Measurements from ENCODE around the gene LGR6. TPM values are rescaled to one million over a fixed set of nuclear protein-coding genes. Genes with fewer than 3 reads are reported as not detected.

The LGR6 gene
- total RNA-seq, 4 donors from 2014 or later = 1.6 to 4.9 (median 4.1) TPM

GRCh38 chr1:202361701-202362100, 168.1 kb downstream of the LGR6 start:
- H3K27ac ChIP-seq = no peak overlapping the region
- TF ChIP-seq POLR2AphosphoS5 (IDR thresholded peaks at IDR 0.05) (no peak), CTCF (IDR thresholded peaks at IDR 0.05) (no peak), POLR2A (IDR thresholded peaks at IDR 0.05) (no peak), EP300 (IDR thresholded peaks at IDR 0.05) (no peak)
- no peak overlapping the region for H3K4me3 ChIP-seq
- H3K9me3 ChIP-seq = no peaks in the 10 kb centered on the region
- H3K27me3 ChIP-seq = no peaks in the 10 kb centered on the region
- DNase-seq (ENCODE audit: low spot score in 2 of 2) = no peak
- no peaks in the 10 kb centered on the region for H3K4me1 ChIP-seq
- H3K36me3 ChIP-seq = no peaks in the 10 kb centered on the region
- WGBS = 91% methylated on average over 3 of the region's 3 CpGs

- TF ChIP-seq CTCF (IDR thresholded peaks at IDR 0.05) (no peak), EP300 (IDR thresholded peaks at IDR 0.05) (no peak), POLR2A (IDR thresholded peaks at IDR 0.05) (no peak), POLR2AphosphoS5 (IDR thresholded peaks at IDR 0.05) (no peak)
- Histone ChIP-seq H3K9me3 (no peaks in the 10 kb centered on the region), H3K4me3 (no peak overlapping the region), H3K4me1 (no peaks in the 10 kb centered on the region), H3K36me3 (no peaks in the 10 kb centered on the region), H3K27ac (no peak overlapping the region), H3K27me3 (no peaks in the 10 kb centered on the region)
- no peak for DNase-seq (ENCODE audit: low spot score in 2 of 2)
- WGBS = 88% methylated on average over 2 of the region's 2 CpGs
Measured at GRCh38 chr1:202362212-202362611, 168.6 kb downstream of the LGR6 start.

GRCh38 chr1:202365092-202365815, 171.7 kb downstream of the LGR6 start:
- WGBS = 76% methylated on average over 4 of the region's 4 CpGs
- no peak overlapping the region for H3K27ac ChIP-seq
- no peak for TF ChIP-seq EP300 (IDR thresholded peaks at IDR 0.05)
- TF ChIP-seq POLR2AphosphoS5 (IDR thresholded peaks at IDR 0.05) = no peak
- no peak for TF ChIP-seq POLR2A (IDR thresholded peaks at IDR 0.05)
- TF ChIP-seq CTCF (IDR thresholded peaks at IDR 0.05) = no peak
- H3K27me3 ChIP-seq = no peaks in the 10 kb centered on the region
- DNase-seq (ENCODE audit: low spot score in 2 of 2) = no peak
- no peaks in the 10 kb centered on the region for H3K9me3 ChIP-seq
- no peak overlapping the region for H3K4me3 ChIP-seq
- no peaks in the 10 kb centered on the region for H3K36me3 ChIP-seq
- H3K4me1 ChIP-seq = no peaks in the 10 kb centered on the region

GRCh38 chr1:202367271-202367670, 173.7 kb downstream of the LGR6 start:
- H3K27ac ChIP-seq = no peak overlapping the region
- no peaks in the 10 kb centered on the region for H3K9me3 ChIP-seq
- 69% methylated on average over 1 of the region's 1 CpG for WGBS
- DNase-seq (ENCODE audit: low spot score in 2 of 2) = no peak
- H3K4me3 ChIP-seq = no peak overlapping the region
- no peaks in the 10 kb centered on the region for H3K27me3 ChIP-seq
- no peaks in the 10 kb centered on the region for H3K4me1 ChIP-seq
- TF ChIP-seq POLR2AphosphoS5 (IDR thresholded peaks at IDR 0.05) (no peak), POLR2A (IDR thresholded peaks at IDR 0.05) (no peak), CTCF (IDR thresholded peaks at IDR 0.05) (no peak), EP300 (IDR thresholded peaks at IDR 0.05) (no peak)
- no peaks in the 10 kb centered on the region for H3K36me3 ChIP-seq

Other genes with a start within 250 kb of the LGR6 start
- 10 to 100 TPM; 13.0 to 29.9 (median 18.1) TPM for gene LMOD1, start 247.3 kb upstream of the LGR6 start, total RNA-seq
- 10 to 100 TPM; 18.8 to 24.8 (median 21.3) TPM for gene TIMM17A, start 238.3 kb upstream of the LGR6 start, total RNA-seq
- gene RNPEP, start 211.2 kb upstream of the LGR6 start, total RNA-seq = 100 to 1,000 TPM in 1 of 4 donors, 10 to 100 TPM in 3; 53.3 to 107 (median 74.1) TPM
- 10 to 100 TPM; 10.8 to 39.9 (median 26.7) TPM for gene ELF3, start 183.2 kb upstream of the LGR6 start, total RNA-seq
- not detected for gene GPR37L1, start 70.9 kb upstream of the LGR6 start, total RNA-seq
- gene ARL8A, start 49.1 kb upstream of the LGR6 start, total RNA-seq = 10 to 100 TPM; 41.1 to 46.3 (median 43.0) TPM
- gene PTPN7, start 33.2 kb upstream of the LGR6 start, total RNA-seq = 1 to 10 TPM in 1 of 4 donors, under 1 TPM in 2, not detected in 1; 0.42 to 2.7 (median 0.60) TPM
- gene UBE2T, start 148.1 kb downstream of the LGR6 start, total RNA-seq = 10 to 100 TPM in 2 of 4 donors, 1 to 10 TPM in 2; 4.1 to 13.3 (median 7.6) TPM
- 10 to 100 TPM; 28.4 to 90.7 (median 30.8) TPM for gene PPP1R12B, start 154.9 kb downstream of the LGR6 start, total RNA-seq

Data from suprapubic skin (tissue), 4 donors.